ENCODE measurements around the gene CAB39.

- no peak for TF ChIP-seq CTCF (conservative IDR thresholded peaks at IDR 0.05)
- TF ChIP-seq EZH2 (IDR thresholded peaks at IDR 0.05; ENCODE audit: low read depth) = no peak
Observed at GRCh38 chr2:230703514-230703913, 9.1 kb upstream of the CAB39 start.

Data from PC-9 (cell line).